Measurements from ENCODE around the gene MRFAP1L1. TPM values are rescaled to one million over a fixed set of nuclear protein-coding genes. Genes with fewer than 3 reads are reported as not detected.

MRFAP1L1 gene
- total RNA-seq, 1 donor from 2014 or later = 57.9 TPM

- H3K36me3 ChIP-seq (ENCODE audit: control insufficient read depth, insufficient read depth, low read length) = no peaks in the 10 kb centered on the region
- no peak for TF ChIP-seq CTCF (IDR thresholded peaks at IDR 0.05; ENCODE audit: insufficient read depth, low read length, severe bottlenecking)
- H3K27me3 ChIP-seq (ENCODE audit: control insufficient read depth, insufficient read depth, low read length) = peaks cover 3% of the 10 kb centered on the region
- DNase-seq (ENCODE audit: low read depth) (no peak), FAIRE-seq (no peak)
- peak overlapping the region; percentile 22 for H3K4me3 ChIP-seq (ENCODE audit: low read depth, low read length)
These were observed 51.0 kb downstream of the MRFAP1L1 start for GRCh38 chr4:6658597-6659075.

DNA sequence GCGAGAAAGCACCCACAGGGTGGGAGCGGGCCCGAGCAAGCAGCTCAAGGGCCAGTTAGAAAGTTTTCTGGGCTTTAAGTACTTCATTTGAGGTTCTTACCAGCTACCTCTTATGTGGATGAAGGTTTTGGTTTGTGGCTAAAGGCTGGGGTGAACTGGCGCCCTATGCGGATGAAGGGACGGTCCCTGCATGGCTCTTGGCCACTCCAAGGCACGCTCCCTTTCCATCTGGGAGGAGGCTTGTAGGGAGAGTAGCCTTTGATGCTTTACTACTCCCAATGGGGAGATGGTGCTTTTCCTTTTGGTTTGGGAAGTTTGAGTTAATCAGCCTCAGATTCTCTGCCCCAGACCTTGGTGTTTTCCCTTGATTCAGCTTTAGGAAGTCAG, 51.5 kb downstream of the MRFAP1L1 start:
- no peak for FAIRE-seq
- TF ChIP-seq CTCF (IDR thresholded peaks at IDR 0.05; ENCODE audit: insufficient read depth, low read length, severe bottlenecking) = no peak
- Histone ChIP-seq H3K27me3 (ENCODE audit: control insufficient read depth, insufficient read depth, low read length) (no peaks in the 10 kb centered on the region), H3K4me3 (ENCODE audit: low read depth, low read length) (no peak overlapping the region), H3K36me3 (ENCODE audit: control insufficient read depth, insufficient read depth, low read length) (no peaks in the 10 kb centered on the region)
- DNase-seq (ENCODE audit: low read depth) = no peak

Other genes starting within 250 kb of the MRFAP1L1 start
- gene PPP2R2C, start 237.3 kb downstream of the MRFAP1L1 start, total RNA-seq = 1.1 and 3.1 TPM in 2 replicates
- 4.7 and 8.3 TPM in 2 replicates for gene MAN2B2, start 134.7 kb downstream of the MRFAP1L1 start, total RNA-seq
- gene MRFAP1, start 69.2 kb downstream of the MRFAP1L1 start, total RNA-seq = 69.5 and 127 TPM in 2 replicates
- 641 and 928 TPM in 2 replicates for gene S100P, start 16.0 kb downstream of the MRFAP1L1 start, total RNA-seq
- 14.2 and 14.5 TPM in 2 replicates for gene BLOC1S4, start 6.3 kb upstream of the MRFAP1L1 start, total RNA-seq
- 20.5 and 28.0 TPM in 2 replicates for gene KIAA0232, start 72.9 kb upstream of the MRFAP1L1 start, total RNA-seq
- 103 and 133 TPM in 2 replicates for gene TBC1D14, start 200.0 kb upstream of the MRFAP1L1 start, total RNA-seq